Natural killer cell (primary cell): ENCODE data around the gene TADA3. TPM values are rescaled to one million over a fixed set of nuclear protein-coding genes. Genes with fewer than 3 reads are reported as not detected.
A peak's percentile ranks its signal among the peaks of the same experiment; 100 is the strongest.

ENCODE experiments used
- ATAC-seq, 3 donors: fragments of 150-1000 bp in 2 of 3; fragments of 200-7000 bp in 1 of 3; cut with Tn5 transposase; 1 replicate in 1 of 3; 2 replicates in 2 of 3; pipeline ENCODE4 v1.10.0; 2021; ENCODE audit warnings: mild to moderate bottlenecking in 2 of 3, moderate library complexity in 2 of 3
- DNase-seq, 2 donors: peaks; one replicate each; pipeline versions ENCODE4 v3.0.0 to v3.0.0-alpha.2; 2013 to 2021; ENCODE audit warnings: mixed read lengths in 1 of 2
- H3K27ac ChIP-seq: one replicate; pipeline ENCODE4 v1.5.1; 2013; ENCODE audit warnings: mild to moderate bottlenecking, low read length
- H3K27me3 ChIP-seq: one replicate; pipeline ENCODE4 v1.6.1; 2013; ENCODE audit warnings: low read length; ENCODE audit not compliant: control insufficient read depth, insufficient read depth
- H3K36me3 ChIP-seq: one replicate; pipeline ENCODE4 v1.6.1; 2013; ENCODE audit warnings: low read length; ENCODE audit not compliant: control insufficient read depth, insufficient read depth
- H3K4me1 ChIP-seq: one replicate; pipeline ENCODE4 v1.6.1; 2013; ENCODE audit warnings: low read length; ENCODE audit not compliant: control insufficient read depth, insufficient read depth
- H3K4me3 ChIP-seq: one replicate; pipeline ENCODE4 v1.5.1; 2013; ENCODE audit warnings: low read length
- H3K9me3 ChIP-seq: one replicate; pipeline ENCODE4 v1.6.1; 2013; ENCODE audit warnings: low read length; ENCODE audit not compliant: control insufficient read depth, insufficient read depth
- H3K27ac Mint-ChIP-seq, 2 donors: one replicate each; pipeline ENCODE4 v1.8.0; 2022; ENCODE audit warnings: mild to moderate bottlenecking in 2 of 2, mixed read lengths in 2 of 2, moderate library complexity in 1 of 2
- H3K27me3 Mint-ChIP-seq, 2 donors: one replicate each; pipeline ENCODE4 v1.8.0; 2022; ENCODE audit warnings: low read depth in 2 of 2, mixed read lengths in 2 of 2
- H3K36me3 Mint-ChIP-seq: one replicate; pipeline ENCODE4 v1.8.0; 2022; ENCODE audit warnings: mixed read lengths
- H3K4me1 Mint-ChIP-seq, 2 donors: one replicate each; pipeline ENCODE4 v1.8.0; 2022; ENCODE audit warnings: mixed read lengths in 2 of 2
- H3K4me3 Mint-ChIP-seq: one replicate; pipeline ENCODE4 v1.8.0; 2022; ENCODE audit warnings: mild to moderate bottlenecking, moderate library complexity, mixed read lengths
- H3K9me3 Mint-ChIP-seq, 2 donors: one replicate each; pipeline ENCODE4 v1.8.0; 2022; ENCODE audit warnings: mixed read lengths in 2 of 2
- WGBS: methylation state at CpG from one replicate; pipeline ENCODE4 v1.1.7; 2013; ENCODE audit warnings: missing lambda C conversion rate; ENCODE audit not compliant: insufficient coverage; 5-methylcytosine and 5-hydroxymethylcytosine counted together
- intact Hi-C: fragments of 100-400 bp; cut with micrococcal nuclease; formaldehyde crosslinking; loops from one replicate; pipeline ENCODE4 v1.14.2; 2022
- total RNA-seq, 4 donors: library from RNA; stranded (reverse); fragments of 120-200 nt in 1 of 4; gene quantifications; one replicate each; pipeline versions ENCODE4 v1.2.3 to v1.2.4, GENCODE V29; 2013 to 2022
- TF ChIP-seq, protein P1 (sequence below): fragments of 200-600 bp; IDR thresholded peaks from one replicate; pipeline ENCODE4 v1.8.0; 2022; ENCODE audit warnings: antibody characterized with exemption

Gene TADA3
- total RNA-seq, 3 donors from 2014 or later (not counting 1 experiment from before 2014, with no cell fraction given), result 59.2 to 73.7 (median 69.2) TPM

DNA sequence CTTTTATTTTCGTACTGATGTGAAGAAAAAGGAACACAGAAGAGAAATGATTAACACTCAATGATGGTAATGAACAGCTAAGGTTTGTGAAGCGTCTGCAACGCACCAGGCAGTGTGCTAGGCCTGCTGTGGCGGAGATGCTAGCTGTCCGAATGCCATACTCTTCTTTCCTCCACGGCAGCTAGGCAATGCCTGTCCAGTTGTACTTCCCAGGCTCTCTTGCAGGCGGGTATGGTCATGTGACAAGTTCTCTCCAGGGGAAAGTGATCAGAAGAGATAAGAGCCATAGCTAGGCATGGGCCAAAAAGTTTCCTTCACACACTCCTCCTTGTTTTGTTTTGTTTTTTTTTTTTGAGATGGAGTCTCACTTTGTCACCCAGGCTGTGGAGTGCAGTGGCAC is 6.7 kb downstream of the TADA3 start:
- peaks cover 64% of the 10 kb centered on the region for H3K36me3 ChIP-seq
- no peaks in the 10 kb centered on the region for H3K9me3 ChIP-seq
- intact Hi-C loops, result no loop called here
- no peak overlapping the region for H3K4me3 Mint-ChIP-seq
- no peaks in the 10 kb centered on the region for H3K9me3 Mint-ChIP-seq
- H3K27ac ChIP-seq, result no peak overlapping the region
- H3K27me3 Mint-ChIP-seq, result no peaks in the 10 kb centered on the region
- DNase-seq (no peak), ATAC-seq (no peak)
- peaks cover 19% of the 10 kb centered on the region for H3K4me1 ChIP-seq
- TF ChIP-seq, protein P1, sequence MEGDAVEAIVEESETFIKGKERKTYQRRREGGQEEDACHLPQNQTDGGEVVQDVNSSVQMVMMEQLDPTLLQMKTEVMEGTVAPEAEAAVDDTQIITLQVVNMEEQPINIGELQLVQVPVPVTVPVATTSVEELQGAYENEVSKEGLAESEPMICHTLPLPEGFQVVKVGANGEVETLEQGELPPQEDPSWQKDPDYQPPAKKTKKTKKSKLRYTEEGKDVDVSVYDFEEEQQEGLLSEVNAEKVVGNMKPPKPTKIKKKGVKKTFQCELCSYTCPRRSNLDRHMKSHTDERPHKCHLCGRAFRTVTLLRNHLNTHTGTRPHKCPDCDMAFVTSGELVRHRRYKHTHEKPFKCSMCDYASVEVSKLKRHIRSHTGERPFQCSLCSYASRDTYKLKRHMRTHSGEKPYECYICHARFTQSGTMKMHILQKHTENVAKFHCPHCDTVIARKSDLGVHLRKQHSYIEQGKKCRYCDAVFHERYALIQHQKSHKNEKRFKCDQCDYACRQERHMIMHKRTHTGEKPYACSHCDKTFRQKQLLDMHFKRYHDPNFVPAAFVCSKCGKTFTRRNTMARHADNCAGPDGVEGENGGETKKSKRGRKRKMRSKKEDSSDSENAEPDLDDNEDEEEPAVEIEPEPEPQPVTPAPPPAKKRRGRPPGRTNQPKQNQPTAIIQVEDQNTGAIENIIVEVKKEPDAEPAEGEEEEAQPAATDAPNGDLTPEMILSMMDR, result no peak
- peaks cover 21% of the 10 kb centered on the region for H3K36me3 Mint-ChIP-seq
- 92% methylated on average over 7 of the region's 7 CpGs for WGBS
- H3K27me3 ChIP-seq, result no peaks in the 10 kb centered on the region
- no peak overlapping the region for H3K27ac Mint-ChIP-seq
- peaks cover 38 to 54% of the 10 kb centered on the region in 2 donors for H3K4me1 Mint-ChIP-seq
- no peak overlapping the region for H3K4me3 ChIP-seq

DNA sequence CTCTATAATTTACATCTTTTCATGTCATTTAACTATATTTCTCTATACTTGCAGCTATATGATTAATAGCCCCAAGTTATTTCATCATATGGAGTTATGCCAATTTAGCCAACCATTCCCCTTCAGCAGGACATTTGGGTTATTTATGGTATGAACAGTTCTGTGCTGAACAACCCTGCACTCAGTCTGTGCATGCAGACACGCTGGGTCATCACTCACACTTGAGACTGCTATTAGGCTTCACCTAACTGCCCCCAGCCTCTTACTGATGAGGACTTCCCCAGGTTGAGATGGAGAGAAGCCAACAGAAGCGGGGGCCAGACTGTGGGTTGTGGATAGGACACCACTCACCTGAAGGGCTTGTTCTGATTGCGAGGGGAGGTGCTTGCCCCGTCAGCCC is 7.3 kb downstream of the TADA3 start:
- H3K4me3 ChIP-seq, result no peak overlapping the region
- no peak overlapping the region for H3K27ac ChIP-seq
- 95% methylated on average over 2 of the region's 4 CpGs for WGBS
- H3K9me3 Mint-ChIP-seq, result no peaks in the 10 kb centered on the region
- ATAC-seq (no peak), DNase-seq (no peak)
- peaks cover 38 to 54% of the 10 kb centered on the region in 2 donors for H3K4me1 Mint-ChIP-seq
- H3K9me3 ChIP-seq, result no peaks in the 10 kb centered on the region
- peaks cover 21% of the 10 kb centered on the region for H3K36me3 Mint-ChIP-seq
- no peak overlapping the region for H3K27ac Mint-ChIP-seq
- H3K4me1 ChIP-seq, result peaks cover 25% of the 10 kb centered on the region
- H3K27me3 ChIP-seq, result no peaks in the 10 kb centered on the region
- intact Hi-C loops, result no loop called here
- peaks cover 58% of the 10 kb centered on the region for H3K36me3 ChIP-seq
- H3K27me3 Mint-ChIP-seq, result no peaks in the 10 kb centered on the region
- no peak overlapping the region for H3K4me3 Mint-ChIP-seq
- TF ChIP-seq, protein P1, result no peak

DNA sequence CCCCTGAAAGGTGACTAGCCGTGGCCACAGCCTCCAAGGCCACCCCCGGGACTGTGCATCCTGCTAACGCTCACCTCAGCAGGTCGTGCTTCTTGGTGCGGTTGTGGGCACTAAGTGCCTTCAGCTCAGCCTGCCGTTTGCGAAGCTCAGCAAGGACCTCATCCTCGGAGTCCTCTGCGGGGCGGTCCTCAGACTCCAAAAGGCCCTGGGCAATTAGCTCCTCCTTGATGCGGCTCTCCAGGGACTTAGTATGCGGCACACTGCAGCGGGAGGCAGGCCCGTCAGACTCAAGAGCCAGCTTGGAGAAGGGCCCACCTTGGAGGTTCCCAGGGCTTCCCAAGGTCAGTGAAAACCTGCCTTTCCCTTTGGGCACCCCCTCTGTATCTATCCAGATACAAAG is 8.3 kb downstream of the TADA3 start:
- Mint-ChIP-seq H3K27ac (no peak overlapping the region), H3K36me3 (peaks cover 21% of the 10 kb centered on the region), H3K9me3 (no peaks in the 10 kb centered on the region), H3K27me3 (no peaks in the 10 kb centered on the region), H3K4me1 (peaks cover 46 to 57% of the 10 kb centered on the region in 2 donors), H3K4me3 (no peak overlapping the region)
- WGBS, result 94% methylated on average over 14 of the region's 14 CpGs
- no peaks in the 10 kb centered on the region for H3K27me3 ChIP-seq
- H3K9me3 ChIP-seq, result no peaks in the 10 kb centered on the region
- ATAC-seq (no peak), DNase-seq (no peak)
- no peak overlapping the region for H3K27ac ChIP-seq
- H3K4me1 ChIP-seq, result peaks cover 35% of the 10 kb centered on the region
- intact Hi-C loops, result no loop called here
- TF ChIP-seq, protein P1, result no peak
- H3K36me3 ChIP-seq, result peaks cover 48% of the 10 kb centered on the region
- H3K4me3 ChIP-seq, result no peak overlapping the region

DNA sequence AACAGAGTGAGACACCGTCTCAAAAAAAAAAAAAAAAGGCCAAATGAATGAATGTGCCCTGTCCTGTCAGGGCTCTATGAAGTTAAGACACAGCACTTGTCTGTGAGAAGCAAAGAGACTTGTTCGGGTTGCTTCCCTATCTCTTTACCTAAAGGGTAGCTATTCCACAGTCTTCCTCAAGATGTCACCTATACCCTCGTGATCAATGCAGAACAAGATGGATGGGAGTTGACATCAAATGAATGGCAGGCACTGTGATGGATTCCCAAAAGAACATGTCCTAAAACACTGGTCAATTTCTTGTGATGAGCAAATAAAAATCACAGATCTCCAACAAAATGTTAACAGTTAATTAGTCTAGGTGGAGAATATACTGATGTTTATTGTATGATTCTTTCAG is 9.5 kb downstream of the TADA3 start:
- Mint-ChIP-seq H3K4me3 (no peak overlapping the region), H3K27me3 (no peaks in the 10 kb centered on the region), H3K9me3 (no peaks in the 10 kb centered on the region), H3K36me3 (peaks cover 19% of the 10 kb centered on the region), H3K4me1 (peaks cover 56 to 66% of the 10 kb centered on the region in 2 donors), H3K27ac (peak overlapping the region; percentile 53 to 94)
- TF ChIP-seq, protein P1, result no peak
- H3K4me3 ChIP-seq, result no peak overlapping the region
- ATAC-seq, result no peak
- H3K36me3 ChIP-seq, result peaks cover 45% of the 10 kb centered on the region
- intact Hi-C loops, result no loop called here
- no peaks in the 10 kb centered on the region for H3K9me3 ChIP-seq
- WGBS, result 64% methylated on average over 3 of the region's 3 CpGs
- no peaks in the 10 kb centered on the region for H3K27me3 ChIP-seq
- no peak overlapping the region for H3K27ac ChIP-seq
- H3K4me1 ChIP-seq, result peaks cover 47% of the 10 kb centered on the region
- peak in 1 of 2 donors; percentile 46 for DNase-seq
